ENCODE data around the gene SORBS1.

SORBS1 gene

GRCh38 chr10:95525033-95525418 is 36.1 kb downstream of the SORBS1 start:
- TF ChIP-seq CTCF (IDR thresholded peaks at IDR 0.05; ENCODE audit: control insufficient read depth, insufficient read depth, low read depth, low read length, missing control alignments): no peak
- no peak for DNase-seq (ENCODE audit: low read depth)
- no peak overlapping the region for H3K4me3 ChIP-seq (ENCODE audit: control insufficient read depth, low read depth, low read length)

GRCh38 chr10:95524358-95525032 is 36.7 kb downstream of the SORBS1 start:
- H3K4me3 ChIP-seq (ENCODE audit: control insufficient read depth, low read depth, low read length): no peak overlapping the region
- DNase-seq (ENCODE audit: low read depth): no peak
- no peak for TF ChIP-seq CTCF (IDR thresholded peaks at IDR 0.05; ENCODE audit: control insufficient read depth, insufficient read depth, low read depth, low read length, missing control alignments)

- no peak overlapping the region for H3K4me3 ChIP-seq (ENCODE audit: control insufficient read depth, low read depth, low read length)
- DNase-seq (ENCODE audit: low read depth): no peak
- TF ChIP-seq CTCF (IDR thresholded peaks at IDR 0.05; ENCODE audit: control insufficient read depth, insufficient read depth, low read depth, low read length, missing control alignments): no peak
These were observed 39.1 kb downstream of the SORBS1 start for GRCh38 chr10:95522117-95522516.

DNA sequence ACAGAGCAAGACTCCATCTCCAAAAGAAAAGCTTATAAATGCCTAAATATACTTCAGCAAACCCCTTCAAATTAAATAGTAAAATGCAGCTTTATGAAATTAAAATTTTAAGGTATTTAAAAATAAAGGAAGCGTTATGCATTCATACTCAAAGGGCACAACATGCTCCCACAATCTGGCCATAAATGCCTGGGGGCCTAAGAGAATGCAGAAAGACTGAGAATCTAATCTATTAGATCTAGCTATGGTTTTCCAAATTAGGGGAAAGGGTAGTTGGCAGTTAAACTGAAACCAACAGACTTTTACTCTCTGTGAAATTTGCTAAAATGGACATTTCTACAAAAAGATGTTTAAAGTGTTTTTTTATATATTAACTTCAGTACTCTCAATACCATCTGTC is 40.6 kb downstream of the SORBS1 start:
- no peak for DNase-seq (ENCODE audit: low read depth)
- H3K4me3 ChIP-seq (ENCODE audit: control insufficient read depth, low read depth, low read length): no peak overlapping the region
- no peak for TF ChIP-seq CTCF (IDR thresholded peaks at IDR 0.05; ENCODE audit: control insufficient read depth, insufficient read depth, low read depth, low read length, missing control alignments)

- DNase-seq (ENCODE audit: low read depth): no peak
- no peak for TF ChIP-seq CTCF (IDR thresholded peaks at IDR 0.05; ENCODE audit: control insufficient read depth, insufficient read depth, low read depth, low read length, missing control alignments)
- no peak overlapping the region for H3K4me3 ChIP-seq (ENCODE audit: control insufficient read depth, low read depth, low read length)
These were observed 42.4 kb downstream of the SORBS1 start for GRCh38 chr10:95518455-95519452.

DNA sequence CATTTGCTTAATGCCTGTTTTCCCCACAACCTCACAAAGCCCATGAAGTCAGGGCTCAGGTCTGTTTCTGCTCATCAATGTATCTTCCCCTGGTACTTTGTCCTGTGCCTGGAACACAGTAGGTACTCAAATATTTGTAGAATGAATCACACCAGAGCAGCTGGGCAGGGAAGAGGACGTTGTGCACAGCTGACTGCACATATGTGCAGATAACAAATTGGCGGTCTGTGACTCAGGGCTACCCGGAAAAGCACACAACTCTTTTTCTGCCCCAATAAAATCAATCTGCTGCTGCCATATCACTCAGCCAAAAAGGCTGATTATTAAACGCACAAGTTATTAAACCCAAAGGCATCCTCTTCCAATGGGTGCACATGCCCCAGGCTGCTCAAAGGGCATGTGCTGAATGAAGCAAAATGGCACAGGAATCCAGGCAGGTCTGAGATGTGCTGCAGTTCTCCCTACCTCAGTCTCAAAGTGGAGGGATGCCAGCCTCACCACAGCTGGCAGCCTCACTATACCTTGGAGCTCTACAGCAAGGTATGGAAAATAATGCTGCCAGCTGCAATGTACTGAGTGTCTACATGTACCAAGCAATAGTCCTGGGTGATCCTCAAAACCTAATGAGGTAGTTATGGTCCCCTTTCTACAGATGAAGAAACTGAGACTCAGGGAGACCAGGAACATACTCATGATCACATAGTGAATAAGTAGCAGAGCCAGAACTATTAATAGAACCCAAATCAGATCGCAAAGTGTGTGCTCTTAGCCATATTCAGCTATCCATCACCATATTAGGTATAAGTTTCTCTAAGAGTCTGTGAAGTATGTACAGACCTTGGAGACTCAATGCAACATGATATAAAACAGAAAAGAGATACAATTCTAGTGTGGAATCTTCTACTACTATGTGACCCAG is 43.4 kb downstream of the SORBS1 start:
- no peak for TF ChIP-seq CTCF (IDR thresholded peaks at IDR 0.05; ENCODE audit: control insufficient read depth, insufficient read depth, low read depth, low read length, missing control alignments)
- DNase-seq (ENCODE audit: low read depth): no peak
- no peak overlapping the region for H3K4me3 ChIP-seq (ENCODE audit: control insufficient read depth, low read depth, low read length)

All from AG09309 (cell line).